Bronchial epithelial cell (primary cell): ENCODE data around the gene NR1I2. TPM values are rescaled to one million over a fixed set of nuclear protein-coding genes. Genes with fewer than 3 reads are reported as not detected.

ENCODE experiments used
- DNase-seq: peaks from one replicate; pipeline ENCODE4 v3.0.0-alpha.2; 2010; ENCODE audit warnings: low read depth
- FAIRE-seq: peaks from 2 replicates; lab custom pipeline; 2011; peaks lifted over from hg19 to GRCh38; lab: Jason Lieb, UNC
- H3K27me3 ChIP-seq: 2 replicates; pipeline ENCODE4 v1.5.1; 2011; ENCODE audit warnings: low read length; ENCODE audit not compliant: control insufficient read depth, insufficient read depth
- H3K36me3 ChIP-seq: 2 replicates; pipeline ENCODE4 v1.5.1; 2011; ENCODE audit warnings: low read length; ENCODE audit not compliant: control insufficient read depth, insufficient read depth
- H3K4me3 ChIP-seq: 2 replicates; pipeline ENCODE4 v1.5.1; 2011; ENCODE audit warnings: mild to moderate bottlenecking, low read depth, low read length, control low read depth
- total RNA-seq: library from RNA; depleted of rRNA; stranded (reverse); fragments of >200 nt; gene quantifications from 2 replicates; pipeline ENCODE4 v1.2.1, GENCODE V29; 2014
- TF ChIP-seq, protein P1 (sequence below): IDR thresholded peaks from 2 replicates; pipeline ENCODE4 v1.5.1; 2011; ENCODE audit warnings: mild to moderate bottlenecking, moderate library complexity, low read length, control low read depth, inconsistent platforms; ENCODE audit not compliant: insufficient read depth, severe bottlenecking

Gene NR1I2
- total RNA-seq, 1 donor from 2014 or later: not detected

DNA sequence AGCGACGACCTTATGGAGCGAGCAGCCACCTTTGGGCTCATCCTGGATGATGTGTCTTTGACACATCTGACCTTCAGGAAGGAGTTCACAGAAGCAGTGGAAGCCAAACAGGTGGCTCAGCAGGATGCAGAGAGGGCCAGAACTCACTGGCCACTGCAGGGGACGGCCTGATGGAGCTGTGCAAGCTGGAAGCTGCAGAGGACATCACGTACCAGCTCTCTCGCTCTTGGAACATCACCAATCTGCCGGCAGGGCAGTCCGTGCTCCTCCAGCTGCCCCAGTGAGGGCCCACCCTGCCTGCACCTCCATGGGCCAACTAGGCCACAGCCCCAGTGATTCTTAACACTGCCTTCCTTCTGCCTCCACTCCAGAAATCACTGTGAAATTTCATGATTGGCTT lies 10.4 kb downstream of the NR1I2 start:
- Histone ChIP-seq H3K36me3 (no peaks in the 10 kb centered on the region), H3K27me3 (no peaks in the 10 kb centered on the region), H3K4me3 (no peak overlapping the region)
- DNase-seq (no peak), FAIRE-seq (no peak)
- TF ChIP-seq, protein P1, sequence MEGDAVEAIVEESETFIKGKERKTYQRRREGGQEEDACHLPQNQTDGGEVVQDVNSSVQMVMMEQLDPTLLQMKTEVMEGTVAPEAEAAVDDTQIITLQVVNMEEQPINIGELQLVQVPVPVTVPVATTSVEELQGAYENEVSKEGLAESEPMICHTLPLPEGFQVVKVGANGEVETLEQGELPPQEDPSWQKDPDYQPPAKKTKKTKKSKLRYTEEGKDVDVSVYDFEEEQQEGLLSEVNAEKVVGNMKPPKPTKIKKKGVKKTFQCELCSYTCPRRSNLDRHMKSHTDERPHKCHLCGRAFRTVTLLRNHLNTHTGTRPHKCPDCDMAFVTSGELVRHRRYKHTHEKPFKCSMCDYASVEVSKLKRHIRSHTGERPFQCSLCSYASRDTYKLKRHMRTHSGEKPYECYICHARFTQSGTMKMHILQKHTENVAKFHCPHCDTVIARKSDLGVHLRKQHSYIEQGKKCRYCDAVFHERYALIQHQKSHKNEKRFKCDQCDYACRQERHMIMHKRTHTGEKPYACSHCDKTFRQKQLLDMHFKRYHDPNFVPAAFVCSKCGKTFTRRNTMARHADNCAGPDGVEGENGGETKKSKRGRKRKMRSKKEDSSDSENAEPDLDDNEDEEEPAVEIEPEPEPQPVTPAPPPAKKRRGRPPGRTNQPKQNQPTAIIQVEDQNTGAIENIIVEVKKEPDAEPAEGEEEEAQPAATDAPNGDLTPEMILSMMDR: no peak

GRCh38 chr3:119794401-119794800 lies 12.5 kb downstream of the NR1I2 start:
- Histone ChIP-seq H3K27me3 (no peaks in the 10 kb centered on the region), H3K4me3 (no peak overlapping the region), H3K36me3 (no peaks in the 10 kb centered on the region)
- DNase-seq (no peak), FAIRE-seq (no peak)
- TF ChIP-seq, protein P1: no peak

DNA sequence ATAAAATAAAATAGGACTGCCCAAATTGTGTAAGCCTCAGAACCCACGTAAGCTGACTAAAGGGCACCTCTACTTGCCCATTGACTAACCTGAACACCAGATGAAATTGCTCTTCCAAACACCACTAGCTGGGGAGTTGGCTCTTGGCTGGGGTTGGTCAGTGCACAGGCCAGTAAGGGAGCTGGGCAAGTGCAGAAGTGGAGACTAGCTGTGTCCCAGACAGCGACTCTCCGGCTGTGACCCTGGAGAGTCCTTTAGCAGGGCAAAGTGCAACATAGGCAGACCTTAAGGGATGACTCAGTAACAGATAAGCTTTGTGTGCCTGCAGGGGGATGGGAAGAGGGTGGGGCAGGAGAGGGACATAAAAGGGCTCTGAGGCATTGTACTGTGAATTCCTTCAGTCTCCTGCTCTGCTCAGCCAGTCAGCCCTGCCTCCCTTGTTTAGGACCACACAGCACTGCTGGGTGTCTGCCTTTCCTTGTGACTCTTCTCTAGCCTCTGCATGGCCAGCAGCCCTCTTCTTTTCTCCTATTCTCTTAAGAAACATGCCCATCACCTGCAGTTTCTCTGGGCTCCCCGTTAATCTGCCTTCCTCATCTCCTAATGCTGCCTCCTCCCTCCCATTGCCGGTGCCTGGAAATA lies 13.2 kb downstream of the NR1I2 start:
- no peak for FAIRE-seq
- peak; percentile 40 for DNase-seq
- Histone ChIP-seq H3K36me3 (no peaks in the 10 kb centered on the region), H3K4me3 (no peak overlapping the region), H3K27me3 (no peaks in the 10 kb centered on the region)
- TF ChIP-seq, protein P1: no peak

DNA sequence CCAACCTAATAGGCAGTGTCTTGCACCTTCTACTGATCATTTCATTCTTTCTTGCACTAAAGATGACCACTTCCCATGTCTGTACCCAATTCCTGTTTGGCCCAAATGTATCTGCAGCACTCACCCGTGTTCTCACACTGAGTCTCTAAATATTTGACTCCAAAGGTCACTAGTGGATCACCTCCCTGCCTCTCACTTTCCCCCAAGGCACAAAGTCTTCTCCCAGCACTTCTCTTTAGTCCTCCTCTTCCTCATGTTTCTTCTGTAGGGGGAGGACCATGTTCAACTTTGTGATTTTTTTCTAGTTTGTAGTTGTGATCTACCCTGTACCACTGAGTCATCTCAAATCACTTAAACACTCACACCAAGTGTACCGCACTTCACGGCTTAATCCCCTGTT lies 13.9 kb downstream of the NR1I2 start:
- Histone ChIP-seq H3K27me3 (no peaks in the 10 kb centered on the region), H3K36me3 (no peaks in the 10 kb centered on the region), H3K4me3 (no peak overlapping the region)
- TF ChIP-seq, protein P1: no peak
- no peak for FAIRE-seq
- DNase-seq: no peak

GRCh38 chr3:119796368-119796767 lies 14.5 kb downstream of the NR1I2 start:
- Histone ChIP-seq H3K36me3 (no peaks in the 10 kb centered on the region), H3K4me3 (no peak overlapping the region), H3K27me3 (no peaks in the 10 kb centered on the region)
- DNase-seq: no peak
- TF ChIP-seq, protein P1: no peak
- no peak for FAIRE-seq

GRCh38 chr3:119796785-119797184 lies 14.9 kb downstream of the NR1I2 start:
- FAIRE-seq (no peak), DNase-seq (no peak)
- TF ChIP-seq, protein P1: no peak

More at GRCh38 chr3:119796785-119797184, 14.9 kb downstream of the NR1I2 start:
- H3K4me3 ChIP-seq: no peak overlapping the region
- H3K36me3 ChIP-seq: no peaks in the 10 kb centered on the region
- no peaks in the 10 kb centered on the region for H3K27me3 ChIP-seq
